Cardiac muscle cell (in vitro differentiated cells and primary cell): ENCODE results near the gene USE1. TPM values are rescaled to one million over a fixed set of nuclear protein-coding genes. Genes with fewer than 3 reads are reported as not detected.
A peak's percentile ranks its signal among the peaks of the same experiment; 100 is the strongest.

ENCODE experiments used
- DNase-seq, 2 donors: peaks; one replicate each; pipeline versions ENCODE4 v3.0.0 to v3.0.0-alpha.2; 2010 to 2017; ENCODE audit warnings: low read depth in 1 of 2, low spot score in 1 of 2
- H3K27ac ChIP-seq: fragments of 200-600 bp; sonication (generic); 2 replicates; pipeline ENCODE4 v1.5.1; 2016
- H3K27me3 ChIP-seq: fragments of 200-600 bp; sonication (generic); 2 replicates; pipeline ENCODE4 v1.6.0; 2016; ENCODE audit warnings: control low read depth
- H3K36me3 ChIP-seq: fragments of 200-600 bp; sonication (generic); 2 replicates; pipeline ENCODE4 v1.5.1; 2016; ENCODE audit warnings: control low read depth
- H3K4me1 ChIP-seq: fragments of 200-600 bp; sonication (generic); 2 replicates; pipeline ENCODE4 v1.8.1; 2017; ENCODE audit warnings: low read depth, mild to moderate bottlenecking, mixed run types
- H3K4me3 ChIP-seq: fragments of 200-600 bp; sonication (generic); 2 replicates; pipeline ENCODE4 v1.5.1; 2016; ENCODE audit warnings: mild to moderate bottlenecking
- H3K9me3 ChIP-seq: fragments of 200-600 bp; sonication (generic); 2 replicates; pipeline ENCODE4 v1.5.1; 2017; ENCODE audit warnings: low read depth, mild to moderate bottlenecking, control low read depth
- polyA plus RNA-seq: library from polyadenylated mRNA; unstranded; fragments of >200 nt; fragmentation: Nextera tagmentation; extraction: Ambion mirVana; gene quantifications from 2 replicates; pipeline ENCODE4 v1.2.1, GENCODE V29; 2016
- total RNA-seq: library from RNA; depleted of rRNA; stranded (reverse); fragments of >200 nt; gene quantifications from 2 replicates; pipeline ENCODE4 v1.2.3, GENCODE V29; 2016
- TF ChIP-seq, protein P1 (sequence below): IDR thresholded peaks from 2 replicates; pipeline ENCODE4 v1.5.1; 2012; ENCODE audit warnings: low read depth, mild to moderate bottlenecking, low read length

USE1 gene
- total and polyA plus RNA-seq, 2 experiments from 2014 or later, result 28.5 to 38.1 TPM

DNA sequence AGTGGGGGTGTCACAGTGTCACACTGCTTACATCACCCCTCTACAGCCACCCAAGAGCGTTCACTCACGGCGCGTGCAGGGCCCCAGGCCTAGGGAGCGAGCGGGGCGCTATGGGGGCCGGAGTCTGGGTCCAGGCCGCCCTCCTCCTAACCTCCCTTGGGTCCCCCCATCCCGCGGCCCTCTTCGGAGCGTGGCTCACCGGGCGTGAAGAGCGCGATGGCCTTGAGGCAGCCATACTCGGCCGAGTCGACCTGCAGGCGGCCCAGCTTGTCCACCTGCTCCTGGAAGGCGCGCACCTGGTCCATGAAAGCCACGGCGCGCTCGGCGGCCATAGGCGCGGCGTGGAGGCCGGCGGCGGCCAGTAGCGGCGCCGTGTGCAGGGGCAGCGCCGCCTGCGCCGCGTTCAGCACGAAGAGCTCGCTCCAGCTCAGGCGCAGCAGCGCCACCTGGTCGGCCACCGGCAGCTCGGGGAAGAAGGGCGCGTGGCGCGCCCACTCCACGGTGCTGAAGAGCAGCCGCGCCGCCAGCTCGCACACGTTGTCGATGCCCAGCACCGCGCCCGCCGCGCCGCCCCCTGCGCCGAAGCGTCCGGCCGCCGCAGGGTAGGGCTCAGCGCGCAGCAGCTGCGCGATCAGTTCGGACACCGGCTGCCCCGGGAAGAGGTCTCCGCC lies 20.3 kb downstream of the USE1 start:
- Histone ChIP-seq H3K9me3 (no peaks in the 10 kb centered on the region), H3K4me1 (peaks cover 13% of the 10 kb centered on the region), H3K27ac (peak overlapping the region; percentile 21), H3K4me3 (peak overlapping the region; percentile 9), H3K36me3 (peaks cover 22% of the 10 kb centered on the region), H3K27me3 (no peaks in the 10 kb centered on the region)
- DNase-seq, result peak; percentile 78 to 84
- TF ChIP-seq, protein P1, sequence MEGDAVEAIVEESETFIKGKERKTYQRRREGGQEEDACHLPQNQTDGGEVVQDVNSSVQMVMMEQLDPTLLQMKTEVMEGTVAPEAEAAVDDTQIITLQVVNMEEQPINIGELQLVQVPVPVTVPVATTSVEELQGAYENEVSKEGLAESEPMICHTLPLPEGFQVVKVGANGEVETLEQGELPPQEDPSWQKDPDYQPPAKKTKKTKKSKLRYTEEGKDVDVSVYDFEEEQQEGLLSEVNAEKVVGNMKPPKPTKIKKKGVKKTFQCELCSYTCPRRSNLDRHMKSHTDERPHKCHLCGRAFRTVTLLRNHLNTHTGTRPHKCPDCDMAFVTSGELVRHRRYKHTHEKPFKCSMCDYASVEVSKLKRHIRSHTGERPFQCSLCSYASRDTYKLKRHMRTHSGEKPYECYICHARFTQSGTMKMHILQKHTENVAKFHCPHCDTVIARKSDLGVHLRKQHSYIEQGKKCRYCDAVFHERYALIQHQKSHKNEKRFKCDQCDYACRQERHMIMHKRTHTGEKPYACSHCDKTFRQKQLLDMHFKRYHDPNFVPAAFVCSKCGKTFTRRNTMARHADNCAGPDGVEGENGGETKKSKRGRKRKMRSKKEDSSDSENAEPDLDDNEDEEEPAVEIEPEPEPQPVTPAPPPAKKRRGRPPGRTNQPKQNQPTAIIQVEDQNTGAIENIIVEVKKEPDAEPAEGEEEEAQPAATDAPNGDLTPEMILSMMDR, result peak; percentile 43

DNA sequence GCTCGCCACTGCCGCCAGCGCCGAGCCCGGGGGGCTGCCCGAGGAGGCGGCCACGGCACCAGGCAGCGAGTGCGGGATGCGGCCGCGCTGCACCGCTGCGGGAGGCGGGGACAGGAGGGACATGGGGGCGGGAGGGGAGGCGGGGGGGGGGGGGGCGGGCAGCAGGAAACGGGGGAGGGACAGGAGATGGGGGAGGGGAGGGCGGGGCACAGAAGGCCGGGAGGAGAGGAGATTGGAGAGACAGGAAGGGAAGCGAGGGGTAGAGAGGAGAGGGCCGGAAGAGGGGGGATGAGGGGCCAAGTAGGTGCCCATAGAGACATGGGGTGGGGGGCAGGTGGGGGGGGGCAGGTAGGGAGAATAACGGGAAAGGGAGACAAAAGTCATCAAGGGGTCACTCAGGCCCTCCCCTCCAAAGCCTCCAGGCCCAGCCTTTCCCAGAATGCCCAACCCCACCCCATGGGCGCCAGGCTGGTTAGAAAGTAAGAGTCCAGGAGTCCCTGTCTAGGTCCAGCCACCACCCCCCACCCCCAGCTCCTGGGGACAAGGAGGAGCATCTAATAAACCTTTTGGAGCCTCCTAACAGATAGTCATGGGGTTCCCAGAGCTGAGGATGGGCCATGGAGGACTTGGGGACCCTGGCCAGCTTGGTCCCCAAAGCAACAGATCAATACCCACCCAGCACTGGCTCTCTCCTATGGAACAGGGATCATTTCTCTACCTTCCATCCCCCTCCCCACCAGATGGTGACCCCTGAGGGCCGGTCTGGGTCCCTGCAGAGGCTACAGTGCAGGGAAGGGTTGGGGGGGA lies 21.0 kb downstream of the USE1 start:
- Histone ChIP-seq H3K4me3 (peak overlapping the region; percentile 9), H3K36me3 (peaks cover 22% of the 10 kb centered on the region), H3K27ac (peak overlapping the region; percentile 21), H3K4me1 (peaks cover 13% of the 10 kb centered on the region), H3K27me3 (no peaks in the 10 kb centered on the region), H3K9me3 (no peaks in the 10 kb centered on the region)
- TF ChIP-seq, protein P1, result no peak
- DNase-seq, result peak in 1 of 2 donors; percentile 51

DNA sequence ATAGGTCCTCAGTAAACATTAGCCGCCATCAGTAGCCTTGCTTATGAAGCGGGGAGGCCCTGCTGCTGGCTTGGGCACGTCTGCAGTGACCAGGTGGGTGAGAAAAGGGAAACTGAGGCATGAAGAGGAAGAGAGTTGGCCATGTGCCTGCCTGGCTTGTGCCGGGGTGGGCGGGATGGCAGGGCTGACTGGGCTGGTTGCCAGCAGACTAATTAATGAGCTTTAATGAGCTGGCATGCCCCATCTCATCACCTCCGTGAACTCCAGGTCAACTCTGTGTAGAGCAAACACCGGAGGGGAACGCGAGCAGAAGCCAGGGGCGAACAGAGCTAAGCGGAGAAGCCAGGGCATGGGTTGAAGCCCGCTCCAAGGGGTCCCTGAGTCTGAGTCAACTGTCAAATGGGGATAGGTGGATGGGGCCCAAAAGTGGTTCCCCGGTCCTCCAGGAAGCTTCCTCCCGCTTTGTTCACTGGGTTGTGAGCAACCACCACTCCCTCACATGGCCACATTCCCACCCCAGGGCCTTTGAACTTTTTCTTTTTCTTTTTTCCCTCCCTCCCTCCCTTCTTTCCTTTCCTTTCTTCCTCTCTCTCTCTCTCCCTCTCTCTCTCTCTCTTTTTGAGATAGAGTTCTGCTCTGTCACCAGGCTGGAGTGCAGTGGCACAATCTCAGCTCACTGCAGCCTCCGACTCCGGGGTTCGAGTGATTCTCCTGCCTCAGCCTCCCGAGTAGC lies 21.8 kb downstream of the USE1 start:
- TF ChIP-seq, protein P1, result no peak
- H3K4me3 ChIP-seq, result no peak overlapping the region
- peaks cover 13% of the 10 kb centered on the region for H3K4me1 ChIP-seq
- no peaks in the 10 kb centered on the region for H3K9me3 ChIP-seq
- no peak for DNase-seq
- peaks cover 22% of the 10 kb centered on the region for H3K36me3 ChIP-seq
- peak overlapping the region; percentile 13 for H3K27ac ChIP-seq
- H3K27me3 ChIP-seq, result no peaks in the 10 kb centered on the region

DNA sequence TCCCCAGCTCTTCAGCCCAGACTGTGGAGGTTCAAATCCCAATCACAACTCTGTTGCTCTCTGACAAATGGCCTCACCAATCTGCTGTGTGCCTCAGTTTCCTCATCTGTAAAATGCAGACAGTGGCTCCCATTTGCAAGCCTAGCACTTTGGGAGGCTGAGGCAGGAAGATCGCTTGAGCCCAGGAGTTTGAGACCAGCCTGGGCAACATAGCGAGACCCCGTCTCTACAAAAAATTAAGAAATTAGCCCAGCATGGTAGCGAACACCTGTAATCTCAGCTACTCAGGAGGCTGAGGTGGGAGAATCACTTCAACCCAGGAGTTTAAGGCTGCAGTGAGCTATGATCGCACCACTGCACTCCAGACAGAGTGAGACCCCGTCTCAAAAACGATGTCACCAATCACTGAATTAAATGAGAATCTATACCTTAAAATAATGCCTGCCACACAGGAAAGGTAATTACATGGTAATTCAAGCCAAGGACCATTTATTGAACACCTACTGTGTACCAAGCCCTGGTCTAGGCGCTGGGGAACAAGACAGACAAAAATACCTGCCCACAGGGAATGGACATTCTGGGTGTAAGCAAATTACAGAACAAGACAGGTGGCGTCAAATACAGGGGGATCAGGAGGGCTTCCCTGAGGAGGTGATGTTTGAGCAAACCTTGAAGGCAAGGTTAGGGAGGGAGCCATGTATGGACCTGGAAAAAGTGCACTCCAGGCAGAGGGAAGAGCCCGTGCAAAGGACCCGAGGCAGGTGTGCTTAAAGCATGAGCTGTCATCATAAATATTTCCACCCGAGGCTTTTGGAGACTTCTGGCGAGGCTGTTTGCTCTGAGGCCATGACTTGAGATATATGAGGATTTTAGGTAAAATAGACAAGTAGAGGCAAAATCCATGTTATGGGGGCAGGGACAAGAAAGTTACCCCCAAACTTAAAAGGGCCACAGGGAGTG lies 22.9 kb downstream of the USE1 start:
- Histone ChIP-seq H3K27me3 (no peaks in the 10 kb centered on the region), H3K4me3 (no peak overlapping the region), H3K36me3 (peaks cover 13% of the 10 kb centered on the region), H3K9me3 (no peaks in the 10 kb centered on the region), H3K4me1 (peaks cover 13% of the 10 kb centered on the region), H3K27ac (no peak overlapping the region)
- DNase-seq, result no peak
- TF ChIP-seq, protein P1, result no peak
